A549 (cell line): ENCODE data around the gene ABLIM3. TPM values are rescaled to one million over a fixed set of nuclear protein-coding genes. Genes with fewer than 3 reads are reported as not detected.

ENCODE experiments used
- ATAC-seq, 2 experiments: fragments of 200-7000 bp in 1 of 2; fragments of >200 bp in 1 of 2; cut with Nextera tagmentation in 1 of 2; cut with Tn5 transposase in 1 of 2; 3 replicates each; pipeline versions ENCODE4 v1.8.0 to v1.9.1; 2018 to 2020; ENCODE audit warnings: mild to moderate bottlenecking in 1 of 2, moderate library complexity in 1 of 2
- CTCF ChIA-PET: fragments of 300-600 bp; sonication (Branson Sonifier 250); formaldehyde crosslinking; extraction: SDS; loops from one replicate; lab custom pipeline; 2021; ENCODE audit warnings: antibody characterized with exemption, inconsistent platforms; lab: Yijun Ruan, JAX
- POLR2A ChIA-PET: fragments of 350-600 bp; formaldehyde crosslinking; extraction: SDS; loops from one replicate; lab custom pipeline; 2021; ENCODE audit warnings: antibody characterized with exemption, inconsistent platforms; lab: Yijun Ruan, JAX
- DNase-seq, 2 experiments: peaks; one replicate each; pipeline versions ENCODE4 v3.0.0 to v3.0.0-alpha.2; 2011 to 2016; ENCODE audit warnings: low read depth in 1 of 2, low spot score in 1 of 2
- FAIRE-seq: peaks from 2 replicates; lab custom pipeline; 2011; peaks lifted over from hg19 to GRCh38; lab: Jason Lieb, UNC
- H3K27ac ChIP-seq, 2 experiments: fragments of >200 bp; sonication (Bioruptor Twin); formaldehyde crosslinking; 3 replicates each; pipeline ENCODE4 v1.5.1; 2016 to 2017
- H3K4me1 ChIP-seq: fragments of >200 bp; sonication (Bioruptor Twin); formaldehyde crosslinking; 3 replicates; pipeline ENCODE4 v1.6.1; 2016
- H3K4me2 ChIP-seq: fragments of >200 bp; sonication (Bioruptor Twin); formaldehyde crosslinking; 3 replicates; pipeline ENCODE4 v1.6.1; 2016
- H3K4me3 ChIP-seq: fragments of >200 bp; sonication (Bioruptor Twin); formaldehyde crosslinking; 3 replicates; pipeline ENCODE4 v1.5.1; 2016
- H3K9me3 ChIP-seq: fragments of >200 bp; sonication (Bioruptor Twin); formaldehyde crosslinking; 3 replicates; pipeline ENCODE4 v1.6.1; 2016
- ATOH8 ChIP-seq: fragments of 250-450 bp; sonication (Bioruptor Pico); IDR thresholded peaks from 2 replicates; pipeline ENCODE4 v1.5.0; 2020; ENCODE audit warnings: low read depth, mild to moderate bottlenecking, moderate library complexity
- BCL3 ChIP-seq: fragments of >200 bp; sonication (Bioruptor Twin); formaldehyde crosslinking; IDR thresholded peaks from 3 replicates; pipeline ENCODE4 v1.6.1; 2016
- EHMT2 ChIP-seq: fragments of 200-600 bp; sonication (generic); IDR thresholded peaks from 2 replicates; pipeline ENCODE4 v1.6.1; 2016; ENCODE audit warnings: antibody characterized with exemption, low read depth, mild to moderate bottlenecking, moderate library complexity
- ESRRA ChIP-seq: fragments of 150-350 bp; IDR thresholded peaks from 2 replicates; pipeline ENCODE4 v1.6.1; 2014; ENCODE audit warnings: mild to moderate bottlenecking, low read length, borderline replicate concordance
- FOXS1 ChIP-seq: fragments of 250-450 bp; sonication (Bioruptor Pico); IDR thresholded peaks from 2 replicates; pipeline ENCODE4 v1.5.0; 2020; ENCODE audit warnings: mild to moderate bottlenecking, moderate library complexity
- HMGXB4 ChIP-seq: fragments of 250-450 bp; sonication (Bioruptor Pico); IDR thresholded peaks from 2 replicates; pipeline ENCODE4 v1.5.0; 2021; ENCODE audit warnings: mild to moderate bottlenecking, moderate library complexity, borderline replicate concordance
- HOXB5 ChIP-seq: fragments of 250-450 bp; sonication (Bioruptor Pico); IDR thresholded peaks from 2 replicates; pipeline ENCODE4 v1.5.0; 2020; ENCODE audit warnings: mild to moderate bottlenecking, moderate library complexity
- JUNB ChIP-seq: fragments of >200 bp; sonication (Bioruptor Twin); formaldehyde crosslinking; IDR thresholded peaks from 2 replicates; pipeline ENCODE4 v1.6.1; 2016
- MAFK ChIP-seq: fragments of 450-650 bp; IDR thresholded peaks from 2 replicates; pipeline ENCODE4 v1.6.1; 2014; ENCODE audit not compliant: partially characterized antibody
- NFE2L2 ChIP-seq: fragments of 150-350 bp; conservative IDR thresholded peaks from 2 replicates; pipeline ENCODE4 v1.6.1; 2014; ENCODE audit warnings: low read length
- NPAS2 ChIP-seq: fragments of 250-450 bp; sonication (Bioruptor Pico); IDR thresholded peaks from 2 replicates; pipeline ENCODE4 v1.8.0; 2022; ENCODE audit warnings: mild to moderate bottlenecking, moderate library complexity, borderline replicate concordance
- REST ChIP-seq: fragments of 200-600 bp; sonication (generic); IDR thresholded peaks from 2 replicates; pipeline ENCODE4 v1.6.1; 2016; ENCODE audit warnings: antibody characterized with exemption, mild to moderate bottlenecking, moderate library complexity
- RFX5 ChIP-seq: fragments of 450-650 bp; IDR thresholded peaks from 2 replicates; pipeline ENCODE4 v1.7.1; 2014; ENCODE audit warnings: antibody characterized with exemption, mild to moderate bottlenecking, moderate library complexity
- TP53 ChIP-seq: fragments of 250-450 bp; sonication (Bioruptor Pico); IDR thresholded peaks from 2 replicates; pipeline ENCODE4 v1.5.0; 2021; ENCODE audit warnings: mild to moderate bottlenecking, moderate library complexity
- ZC3H11A ChIP-seq: fragments of 450-650 bp; IDR thresholded peaks from 2 replicates; pipeline ENCODE4 v1.6.1; 2014; ENCODE audit warnings: antibody characterized with exemption, mild to moderate bottlenecking
- ZFP36 ChIP-seq: fragments of 450-650 bp; IDR thresholded peaks from 2 replicates; pipeline ENCODE4 v1.6.1; 2014; ENCODE audit warnings: borderline replicate concordance; ENCODE audit not compliant: partially characterized antibody
- ZNF302 ChIP-seq: fragments of 250-450 bp; sonication (Bioruptor Pico); IDR thresholded peaks from 2 replicates; pipeline ENCODE4 v1.9.0; 2021; ENCODE audit warnings: inconsistent platforms, mild to moderate bottlenecking, moderate library complexity
- ZSCAN20 ChIP-seq: fragments of 250-450 bp; sonication (Bioruptor Pico); IDR thresholded peaks from 2 replicates; pipeline ENCODE4 v1.8.0; 2022; ENCODE audit warnings: mild to moderate bottlenecking, moderate library complexity
- WGBS: methylation state at CpG from one replicate; pipeline ENCODE4 v1.1.6; 2017; ENCODE audit errors: missing lambda C conversion rate; 5-methylcytosine and 5-hydroxymethylcytosine counted together
- polyA plus RNA-seq, 4 experiments: library from polyadenylated mRNA; depleted of rRNA in 3 of 4; stranded (reverse); fragments of >200 nt; fragmentation: RNase III in 1 of 4; extraction: RNeasy Plus Mini Kit Qiagen cat#74134 plus additional on column Dnase treatment in 1 of 4; gene quantifications; 2 replicates in 3 of 4; 3 replicates in 1 of 4; pipeline ENCODE4 v1.2.3, GENCODE V29; 2011 to 2017

The ABLIM3 gene
- polyA plus RNA-seq, 2 of the 4 experiments (the other 2 are of a cell fraction): 2.7 to 3.0 TPM

GRCh38 chr5:149166591-149167100, 25.4 kb downstream of the ABLIM3 start (continued):
- no peak for TF ChIP-seq REST
- no peak for TF ChIP-seq TP53 (CRISPR knock-in tag)

- Histone ChIP-seq H3K4me1 (peaks cover 6% of the 10 kb centered on the region; the same call in 1 of the 3 replicates), H3K4me3 (no peak overlapping the region), H3K4me2 (no peak overlapping the region), H3K27ac (no peak overlapping the region), H3K9me3 (no peaks in the 10 kb centered on the region)
- FAIRE-seq (no peak), DNase-seq (no peak), ATAC-seq (no peak)
- POLR2A ChIA-PET: no interaction called here
- CTCF ChIA-PET: interaction anchor here (1.1 to 5.8 kb wide), 3 partner anchors 8 to 32 kb away, joined by 3 to 31 read pairs (median 4); partner anchors contain the start of gene ABLIM3
- TF ChIP-seq ZNF302 (CRISPR knock-in tag) (no peak), RFX5 (no peak), FOXS1 (CRISPR knock-in tag) (no peak), ATOH8 (CRISPR knock-in tag) (no peak), JUNB (no peak)
- WGBS: 89% methylated on average over 4 of the region's 4 CpGs
Observed at GRCh38 chr5:149168276-149168906, 27.1 kb downstream of the ABLIM3 start.

- peaks cover 22% of the 10 kb centered on the region; the same call in 2 of the 3 replicates for H3K4me1 ChIP-seq
- TF ChIP-seq MAFK: peak; percentile 27
- no peak for TF ChIP-seq EHMT2
- TF ChIP-seq, all 56 proteins: peak for 1
- CTCF ChIA-PET: no interaction called here
- POLR2A ChIA-PET: no interaction called here
- Histone ChIP-seq H3K9me3 (no peaks in the 10 kb centered on the region), H3K4me2 (no peak overlapping the region), H3K4me3 (no peak overlapping the region), H3K27ac (no peak overlapping the region)
- WGBS: 81% methylated on average over 3 of the region's 3 CpGs
- FAIRE-seq: no peak
- DNase-seq: no peak
- no peak for ATAC-seq
Observed at GRCh38 chr5:149170299-149170698, 29.0 kb downstream of the ABLIM3 start.

GRCh38 chr5:149172261-149172660, 31.0 kb downstream of the ABLIM3 start:
- POLR2A ChIA-PET: no interaction called here
- Histone ChIP-seq H3K4me2 (no peak overlapping the region), H3K9me3 (no peaks in the 10 kb centered on the region), H3K4me1 (peaks cover 22% of the 10 kb centered on the region; the same call in 2 of the 3 replicates), H3K4me3 (no peak overlapping the region), H3K27ac (no peak overlapping the region)
- 59% methylated on average over 4 of the region's 4 CpGs for WGBS
- DNase-seq (no peak), ATAC-seq (no peak), FAIRE-seq (no peak)
- CTCF ChIA-PET: no interaction called here
- no peak for TF ChIP-seq HMGXB4 (CRISPR knock-in tag)
- TF ChIP-seq ZC3H11A: no peak
- no peak for TF ChIP-seq HOXB5 (CRISPR knock-in tag)
- TF ChIP-seq BCL3: no peak
- no peak for TF ChIP-seq ZFP36
- TF ChIP-seq NPAS2 (CRISPR knock-in tag): no peak
- TF ChIP-seq NFE2L2: no peak
- no peak for TF ChIP-seq EHMT2
- no peak for TF ChIP-seq ESRRA
- TF ChIP-seq ZSCAN20 (CRISPR knock-in tag): no peak
- no peak for TF ChIP-seq REST
